PC-3 (cell line): Measurements from ENCODE around the gene AFG1L. TPM values are rescaled to one million over a fixed set of nuclear protein-coding genes. Genes with fewer than 3 reads are reported as not detected.

Experiments used
- ATAC-seq: fragments of 200-7000 bp; cut with Tn5 transposase; 2 replicates; pipeline ENCODE4 v1.9.1; 2020; ENCODE audit warnings: mild to moderate bottlenecking, moderate library complexity
- BruUV-seq: library from RNA; stranded (reverse); fragments of 400-500 nt; replicated peaks from 2 replicates; lab custom pipeline; 2021; lab: Mats Ljungman, UMichigan
- CTCF ChIA-PET: fragments of 300-600 bp; sonication (Branson Sonifier 250); formaldehyde crosslinking; loops from one replicate; lab custom pipeline; 2022; ENCODE audit warnings: antibody characterized with exemption; lab: Charles Lee
- POLR2A ChIA-PET: fragments of 300-600 bp; sonication (Branson Sonifier 250); formaldehyde crosslinking; loops from one replicate; lab custom pipeline; 2022; ENCODE audit warnings: antibody characterized with exemption; ENCODE audit not compliant: unreplicated experiment; lab: Charles Lee
- DNase-seq: peaks from one replicate; pipeline ENCODE4 v3.0.0-alpha.2; 2015
- H2AFZ ChIP-seq: fragments of 300-600 bp; sonication (generic); 2 replicates; pipeline ENCODE4 v1.6.0; 2016; ENCODE audit warnings: antibody characterized with exemption, low read length
- H3F3A ChIP-seq: fragments of 300-600 bp; sonication (generic); one replicate; pipeline ENCODE4 v1.6.0; 2017; ENCODE audit warnings: antibody characterized with exemption, low read length, control low read depth, mild to moderate bottlenecking; ENCODE audit not compliant: unreplicated experiment
- H3K27ac ChIP-seq: fragments of 300-600 bp; sonication (generic); 2 replicates; pipeline ENCODE4 v1.5.1; 2016; ENCODE audit warnings: mild to moderate bottlenecking, low read length
- H3K27me3 ChIP-seq: fragments of 300-600 bp; sonication (generic); 2 replicates; pipeline ENCODE4 v1.6.1; 2016; ENCODE audit warnings: low read length, mixed read lengths
- H3K36me3 ChIP-seq: fragments of 300-600 bp; sonication (generic); 2 replicates; pipeline ENCODE4 v1.6.1; 2016; ENCODE audit warnings: low read depth, mixed run types, low read length, mixed read lengths
- H3K4me1 ChIP-seq: fragments of 300-600 bp; sonication (generic); 2 replicates; pipeline ENCODE4 v1.5.1; 2016; ENCODE audit warnings: low read length; ENCODE audit not compliant: insufficient read depth
- H3K4me2 ChIP-seq: fragments of 300-600 bp; sonication (generic); 2 replicates; pipeline ENCODE4 v1.6.0; 2016; ENCODE audit warnings: low read length
- H3K4me3 ChIP-seq: fragments of 300-600 bp; sonication (generic); 2 replicates; pipeline ENCODE4 v1.5.1; 2016; ENCODE audit warnings: mild to moderate bottlenecking, low read length, mixed read lengths
- H3K79me2 ChIP-seq: fragments of 300-600 bp; sonication (generic); 2 replicates; pipeline ENCODE4 v1.6.1; 2017; ENCODE audit warnings: low read length, mixed read lengths
- H3K9ac ChIP-seq: fragments of 300-600 bp; sonication (generic); 2 replicates; pipeline ENCODE4 v1.6.0; 2016; ENCODE audit warnings: mild to moderate bottlenecking, low read length
- H3K9me2 ChIP-seq: fragments of 300-600 bp; sonication (generic); replicated peaks from 2 replicates; pipeline ENCODE4 v1.6.1; 2016; ENCODE audit warnings: mixed run types, low read length, mixed read lengths
- H3K9me3 ChIP-seq: fragments of 300-600 bp; sonication (generic); 2 replicates; pipeline ENCODE4 v1.6.1; 2016; ENCODE audit warnings: low read length, mixed read lengths
- H4K20me1 ChIP-seq: fragments of 300-600 bp; sonication (generic); 2 replicates; pipeline ENCODE4 v1.6.1; 2016; ENCODE audit warnings: low read length, mixed read lengths
- CTCF ChIP-seq: fragments of 300-600 bp; sonication (generic); conservative IDR thresholded peaks from 2 replicates; pipeline ENCODE4 v1.5.1; 2017; ENCODE audit warnings: antibody characterized with exemption, low read depth, mild to moderate bottlenecking, low read length
- EZH2 ChIP-seq: fragments of 300-600 bp; sonication (generic); IDR thresholded peaks from one replicate; pipeline ENCODE4 v1.6.1; 2017; ENCODE audit warnings: antibody characterized with exemption, mild to moderate bottlenecking, low read length; ENCODE audit not compliant: unreplicated experiment
- EZH2phosphoT487 ChIP-seq: fragments of 300-600 bp; sonication (generic); IDR thresholded peaks from 2 replicates; pipeline ENCODE4 v1.6.1; 2018; ENCODE audit warnings: mild to moderate bottlenecking, antibody characterized with exemption, low read length, borderline replicate concordance
- intact Hi-C: fragments of 100-400 bp; cut with micrococcal nuclease; formaldehyde crosslinking; loops from 2 replicates; pipeline ENCODE4 v1.9.0; 2023
- total RNA-seq: library from RNA; depleted of rRNA; stranded (reverse); fragments of >200 nt; gene quantifications from 2 replicates; pipeline ENCODE4 v1.2.3, GENCODE V29; 2014

The AFG1L gene
- total RNA-seq, 1 experiment from 2014 or later, result 3.6 TPM

- H3K9me3 ChIP-seq, result no peaks in the 10 kb centered on the region
- ATAC-seq (no peak), DNase-seq (no peak)
- no peak overlapping the region for H3K4me2 ChIP-seq
- H3K79me2 ChIP-seq, result no peaks in the 10 kb centered on the region
- no peaks in the 10 kb centered on the region for H3K27me3 ChIP-seq
- no peak overlapping the region for H3K4me3 ChIP-seq
- intact Hi-C loops, result no loop called here
- no peaks in the 10 kb centered on the region for H3K36me3 ChIP-seq
- H4K20me1 ChIP-seq, result no peaks in the 10 kb centered on the region
- H3K9ac ChIP-seq, result no peak overlapping the region
- POLR2A ChIA-PET, result no interaction called here
- no peaks in the 10 kb centered on the region for H3K4me1 ChIP-seq
- no peaks in the 10 kb centered on the region for H3F3A ChIP-seq
- TF ChIP-seq EZH2, result no peak
- no peak for TF ChIP-seq EZH2phosphoT487
- TF ChIP-seq CTCF, result no peak
- no peak overlapping the region for H3K27ac ChIP-seq
- no peak overlapping the region for H2AFZ ChIP-seq
- CTCF ChIA-PET, result no interaction called here
- H3K9me2 ChIP-seq, result no peaks in the 10 kb centered on the region
- BruUV-seq, result no TSS peak
Measured at GRCh38 chr6:108454356-108454755, 159.5 kb downstream of the AFG1L start.

GRCh38 chr6:108455688-108456087 lies 160.8 kb downstream of the AFG1L start:
- Histone ChIP-seq H3K9ac (no peak overlapping the region), H3K27ac (no peak overlapping the region), H3K36me3 (no peaks in the 10 kb centered on the region), H3K27me3 (no peaks in the 10 kb centered on the region), H4K20me1 (no peaks in the 10 kb centered on the region), H3K9me3 (no peaks in the 10 kb centered on the region), H2AFZ (no peak overlapping the region), H3K9me2 (no peaks in the 10 kb centered on the region), H3K4me2 (no peak overlapping the region), H3K4me3 (no peak overlapping the region), H3K4me1 (no peaks in the 10 kb centered on the region), H3F3A (no peaks in the 10 kb centered on the region), H3K79me2 (no peaks in the 10 kb centered on the region)
- no peak for TF ChIP-seq CTCF
- no peak for TF ChIP-seq EZH2phosphoT487
- TF ChIP-seq EZH2, result no peak
- no peak for DNase-seq
- CTCF ChIA-PET, result no interaction called here
- no TSS peak for BruUV-seq
- intact Hi-C loops, result no loop called here
- no peak for ATAC-seq
- POLR2A ChIA-PET, result no interaction called here

- Histone ChIP-seq H3K36me3 (no peaks in the 10 kb centered on the region), H3K79me2 (no peaks in the 10 kb centered on the region), H3K27me3 (no peaks in the 10 kb centered on the region), H4K20me1 (no peaks in the 10 kb centered on the region), H3K4me2 (no peak overlapping the region), H3K27ac (no peak overlapping the region), H3F3A (no peaks in the 10 kb centered on the region), H2AFZ (no peak overlapping the region), H3K9ac (no peak overlapping the region), H3K9me3 (no peaks in the 10 kb centered on the region), H3K4me3 (no peak overlapping the region), H3K9me2 (no peaks in the 10 kb centered on the region), H3K4me1 (peaks cover 10% of the 10 kb centered on the region; the same call in 1 of the 2 replicates)
- CTCF ChIA-PET, result no interaction called here
- ATAC-seq (no peak), DNase-seq (no peak)
- intact Hi-C loops, result no loop called here
- BruUV-seq, result no TSS peak
- TF ChIP-seq EZH2phosphoT487 (no peak), EZH2 (no peak), CTCF (no peak)
- POLR2A ChIA-PET, result no interaction called here
Measured at GRCh38 chr6:108463784-108464183, 168.9 kb downstream of the AFG1L start.
